Spleen (tissue), 7 donors: ENCODE results near the gene FBXO28.
A peak's percentile ranks its signal among the peaks of the same experiment; 100 is the strongest.

Experiments
- CTCF ChIP-seq, 11 experiments: fragments of 200-600 bp in 7 of 11; fragments of 450-650 bp in 4 of 11; sonication (generic) in 4 of 11; IDR thresholded peaks in 8 of 11; conservative IDR thresholded peaks in 3 of 11; 1 replicate in 7 of 11; 2 replicates in 4 of 11; pipeline versions ENCODE4 v1.4.0 to v1.8.0; 2016 to 2021; ENCODE audit warnings: antibody characterized with exemption in 11 of 11, inconsistent platforms in 4 of 11, mild to moderate bottlenecking in 1 of 11
- POLR2A ChIP-seq, 3 donors: fragments of 450-650 bp; IDR thresholded peaks; one replicate each; pipeline ENCODE4 v1.5.1; 2017; ENCODE audit warnings: antibody characterized with exemption in 3 of 3, mild to moderate bottlenecking in 1 of 3
- POLR2AphosphoS5 ChIP-seq, 3 donors: sonication (generic); formaldehyde crosslinking; IDR thresholded peaks; one replicate each; pipeline ENCODE4 v1.5.1; 2017; ENCODE audit warnings: antibody characterized with exemption in 3 of 3
- donor health status: DM: no; HTN: no; CAD: no; lungs with moderate emphysema.
- donor health status: DM: no; HTN: no; CAD: no.
- donor health status: DM: no; HTN: no; CAD: no.

GRCh38 chr1:224116131-224116530 lies 2.2 kb downstream of the FBXO28 start:
- TF ChIP-seq CTCF (IDR thresholded peaks at IDR 0.05 in 8 of 11, conservative IDR thresholded peaks at IDR 0.05 in 3 of 11) (peak; percentile 5 to 74 (median 57)), POLR2A (IDR thresholded peaks at IDR 0.05) (peak in 1 of 3 donors; percentile 17), POLR2AphosphoS5 (IDR thresholded peaks at IDR 0.05) (no peak)
